ENCODE measurements around the gene RBM42.

GRCh38 chr19:35669566-35669965, 40.7 kb downstream of the RBM42 start:
- TF ChIP-seq CTCF (IDR thresholded peaks at IDR 0.05; ENCODE audit: insufficient read depth, low read length, poor library complexity, severe bottlenecking) (no peak), EZH2phosphoT487 (conservative IDR thresholded peaks at IDR 0.05; ENCODE audit: low read length) (no peak)

All from SU-DHL-6 (cell line).